Right renal cortex interstitium (tissue), 3 donors: ENCODE measurements around the gene MAP4K3. TPM values are rescaled to one million over a fixed set of nuclear protein-coding genes. Genes with fewer than 3 reads are reported as not detected.
"Not testable (repeated sequence)": the region's sequence is repeated elsewhere in the genome, so short reads cannot be mapped to it uniquely, and the experiment has no call there.

Experiments used
- DNase-seq, 3 donors: peaks; one replicate each; pipeline ENCODE4 v3.0.0-alpha.2; 2013; ENCODE audit warnings: low read depth in 3 of 3, low spot score in 2 of 3
- polyA plus RNA-seq, 3 donors: library from polyadenylated mRNA; unstranded; fragments of 120-200 nt; gene quantifications; one replicate each; pipeline ENCODE4 v1.2.1, GENCODE V29; 2013; ENCODE audit not compliant: insufficient read length in 3 of 3

MAP4K3 gene
- polyA plus RNA-seq, 3 donors = 73.4 to 84.4 (median 82.0) TPM

- DNase-seq = no peak
Observed at GRCh38 chr2:39247512-39248043, 189.5 kb downstream of the MAP4K3 start.

GRCh38 chr2:39246382-39246980 is 190.6 kb downstream of the MAP4K3 start:
- no peak for DNase-seq

GRCh38 chr2:39244963-39245625 is 192.0 kb downstream of the MAP4K3 start:
- not testable (repeated sequence) for DNase-seq

GRCh38 chr2:39244241-39244862 is 192.7 kb downstream of the MAP4K3 start:
- DNase-seq = not testable (repeated sequence)

GRCh38 chr2:39243469-39244123 is 193.5 kb downstream of the MAP4K3 start, which contains the start of gene CDKL4:
Gene CDKL4 (minus strand): TSS chr2:39243970.
- DNase-seq = no peak

- DNase-seq = no peak
Observed at GRCh38 chr2:39241588-39241987, 195.5 kb downstream of the MAP4K3 start.

GRCh38 chr2:39240758-39241157 is 196.3 kb downstream of the MAP4K3 start:
- no peak for DNase-seq

GRCh38 chr2:39234754-39235153 is 202.3 kb downstream of the MAP4K3 start:
- DNase-seq = no peak

- DNase-seq = no peak
Observed at GRCh38 chr2:39232141-39232540, 204.9 kb downstream of the MAP4K3 start.

GRCh38 chr2:39228413-39229209 is 208.5 kb downstream of the MAP4K3 start:
- DNase-seq = no peak

- DNase-seq = peak; percentile 31 to 56 (median 51)
Observed at GRCh38 chr2:39227628-39228412, 209.3 kb downstream of the MAP4K3 start.

GRCh38 chr2:39225567-39225966 is 211.5 kb downstream of the MAP4K3 start:
- no peak for DNase-seq

GRCh38 chr2:39223909-39224308 is 213.2 kb downstream of the MAP4K3 start:
- DNase-seq = no peak

- no peak for DNase-seq
Observed at GRCh38 chr2:39221459-39221858, 215.6 kb downstream of the MAP4K3 start.

- DNase-seq = no peak
Observed at GRCh38 chr2:39220136-39220535, 216.9 kb downstream of the MAP4K3 start.

- DNase-seq = no peak
Observed at GRCh38 chr2:39218391-39218790, 218.7 kb downstream of the MAP4K3 start.

- DNase-seq = no peak
Observed at GRCh38 chr2:39217192-39217550, 219.9 kb downstream of the MAP4K3 start.

- no peak for DNase-seq
Observed at GRCh38 chr2:39216346-39217191, 220.5 kb downstream of the MAP4K3 start.

GRCh38 chr2:39215545-39215944 is 221.5 kb downstream of the MAP4K3 start:
- no peak for DNase-seq
